ENCODE results near the gene GTF2F1.

GRCh38 chr19:6431891-6432290 lies 38.9 kb upstream of the GTF2F1 start:
- TF ChIP-seq CTCF (conservative IDR thresholded peaks at IDR 0.05), result no peak
- no peak for TF ChIP-seq EZH2 (IDR thresholded peaks at IDR 0.05; ENCODE audit: low read depth)

Data from PC-9 (cell line).